SW 1271 (cell line): ENCODE measurements around the gene SIX2.

Source experiments
- DNase-seq, 2 experiments: peaks; one replicate each; lab custom pipeline; 2025; lab: John Stamatoyannopoulos, UW

Gene SIX2

GRCh38 chr2:44965684-44966083 lies 43.6 kb downstream of the SIX2 start:
- no peak for DNase-seq

DNA sequence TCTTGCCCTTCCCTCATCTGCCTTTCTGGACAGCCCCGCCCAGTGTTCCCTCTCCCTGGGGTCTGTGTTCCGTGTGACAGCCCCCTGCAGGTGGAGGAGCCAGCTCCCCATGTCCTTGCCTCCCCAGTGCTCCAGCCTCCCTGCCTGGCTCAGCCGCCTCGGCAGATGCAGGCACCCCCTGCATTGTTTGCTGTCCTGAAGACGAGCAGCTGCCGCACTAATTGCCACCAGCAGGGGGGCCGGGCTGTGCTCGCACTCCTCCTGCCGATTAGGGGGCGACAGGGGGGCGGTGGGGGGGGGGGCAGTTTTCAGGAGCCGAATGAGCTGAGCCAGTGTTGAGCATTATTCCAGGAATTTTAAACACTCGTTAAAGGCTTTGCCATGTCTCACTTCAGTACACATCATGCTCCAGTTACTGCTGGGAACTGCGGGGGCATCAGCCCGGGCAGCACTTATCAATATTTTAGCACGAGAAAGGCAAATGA lies 44.5 kb downstream of the SIX2 start:
- DNase-seq: no peak

- no peak for DNase-seq
Observed at GRCh38 chr2:44962176-44962695, 47.0 kb downstream of the SIX2 start.

GRCh38 chr2:44960871-44961270 lies 48.4 kb downstream of the SIX2 start:
- no peak for DNase-seq

GRCh38 chr2:44959855-44960254 lies 49.4 kb downstream of the SIX2 start:
- DNase-seq: no peak

DNA sequence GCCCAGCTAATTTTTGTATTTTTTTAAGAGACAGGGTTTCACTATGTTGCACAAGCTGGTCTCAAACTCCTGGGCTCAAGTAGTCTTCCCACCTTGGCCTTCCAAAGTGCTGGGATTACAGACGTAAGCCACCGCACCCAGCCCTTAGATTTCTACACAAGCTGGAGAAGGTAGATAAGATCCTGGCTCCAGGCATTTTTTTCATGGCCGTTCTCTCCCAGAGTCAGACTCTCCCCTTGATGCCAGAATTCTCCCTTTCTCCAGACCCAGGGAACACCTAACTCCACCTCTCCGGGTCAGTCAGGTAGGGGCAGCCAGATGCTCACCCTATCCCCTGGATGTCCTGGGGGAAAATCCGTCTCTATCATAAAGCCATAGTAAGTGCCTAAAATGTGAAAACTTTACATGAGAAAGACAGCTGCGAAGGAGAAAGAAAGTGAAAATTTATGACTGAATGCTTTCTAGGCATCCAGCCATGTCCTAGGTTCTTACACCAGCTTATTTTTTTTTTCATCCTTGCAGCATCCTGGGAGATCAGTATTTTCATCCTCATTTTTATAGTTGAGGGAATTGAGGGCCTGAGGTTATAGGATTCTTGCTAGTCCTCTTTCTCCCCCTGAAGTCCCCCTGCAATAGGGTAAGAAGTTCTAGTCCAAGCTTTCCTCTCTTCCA lies 51.5 kb downstream of the SIX2 start:
- DNase-seq: no peak

DNA sequence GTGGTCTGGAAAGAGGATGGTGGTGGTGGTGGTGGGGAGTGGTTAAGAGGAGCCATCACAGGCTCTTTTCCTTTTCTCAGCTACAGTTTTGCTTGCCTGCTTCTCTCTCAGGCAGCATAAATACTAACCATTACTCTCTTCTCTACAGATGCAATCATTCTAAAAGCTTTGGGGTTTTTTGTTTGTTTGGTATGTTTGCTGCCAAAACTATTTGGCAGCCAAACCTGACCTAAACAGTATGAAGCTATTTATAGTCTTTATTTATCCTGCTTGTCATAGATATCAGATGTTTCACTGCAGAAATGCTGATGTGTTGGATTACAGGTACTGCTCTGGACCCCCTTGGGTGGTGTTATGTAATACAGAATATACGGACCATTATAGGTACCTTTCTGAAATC lies 52.4 kb downstream of the SIX2 start:
- no peak for DNase-seq

DNA sequence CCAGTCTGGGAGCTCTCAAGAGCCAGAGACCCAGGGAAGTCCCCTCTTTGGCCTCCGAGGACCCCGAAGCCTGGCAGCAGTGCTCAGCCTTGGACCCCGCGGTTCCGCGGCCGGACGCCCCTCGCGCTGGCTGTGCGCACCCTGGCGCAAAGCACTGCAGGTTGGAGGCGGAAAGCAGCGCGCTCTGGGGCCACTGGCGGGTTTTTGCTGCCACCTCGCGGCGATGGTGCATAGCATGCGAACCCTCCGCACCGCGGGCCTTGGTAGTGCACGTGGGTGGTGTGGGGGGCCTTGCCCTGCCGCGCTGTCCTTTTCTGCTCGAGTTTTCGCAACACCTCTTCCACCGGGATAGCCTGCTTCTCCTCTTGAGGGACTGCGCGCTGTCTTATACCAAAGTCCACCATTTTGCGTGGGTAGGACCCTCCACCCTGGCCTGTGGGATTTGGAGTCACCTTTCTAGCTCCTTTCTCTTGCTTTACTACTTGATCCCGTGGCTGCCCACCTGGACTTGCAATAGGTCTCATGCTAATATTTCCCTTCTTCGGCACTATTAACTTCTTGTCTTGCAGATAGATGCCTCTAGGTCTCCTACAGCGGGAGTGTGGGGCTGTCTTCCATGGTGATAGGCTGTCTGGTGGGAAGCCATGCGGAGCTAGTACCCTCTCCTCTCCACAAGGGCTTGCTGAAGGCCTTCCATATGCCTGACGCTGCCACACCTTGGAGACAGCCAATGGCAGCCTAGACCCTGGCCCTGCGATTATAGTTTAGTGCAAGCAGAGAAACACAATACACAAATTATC lies 53.5 kb downstream of the SIX2 start:
- DNase-seq: peak; percentile 14 to 44
